Loucy (cell line): Measurements from ENCODE around the gene ZBTB21.

Experiments
- H2AFZ ChIP-seq: fragments of 200-600 bp; sonication (generic); 2 replicates; pipeline ENCODE4 v1.6.0; 2016; ENCODE audit warnings: antibody characterized with exemption, mild to moderate bottlenecking, low read length, moderate library complexity
- H3F3A ChIP-seq: fragments of 200-600 bp; 2 replicates; pipeline ENCODE4 v1.6.0; 2016; ENCODE audit warnings: antibody characterized with exemption, low read depth, mild to moderate bottlenecking
- H3K27me3 ChIP-seq: fragments of 200-600 bp; sonication (generic); 2 replicates; pipeline ENCODE4 v1.6.1; 2014; ENCODE audit warnings: low read length, mild to moderate bottlenecking; ENCODE audit not compliant: insufficient read depth, poor library complexity, severe bottlenecking
- H3K36me3 ChIP-seq: fragments of 200-600 bp; sonication (generic); 2 replicates; pipeline ENCODE4 v1.6.1; 2016; ENCODE audit warnings: low read length; ENCODE audit not compliant: insufficient read depth
- H3K4me1 ChIP-seq: fragments of 200-600 bp; sonication (generic); 2 replicates; pipeline ENCODE4 v1.5.1; 2014; ENCODE audit warnings: low read length, mild to moderate bottlenecking; ENCODE audit not compliant: insufficient read depth, poor library complexity, severe bottlenecking
- H3K4me2 ChIP-seq: fragments of 200-600 bp; sonication (generic); 2 replicates; pipeline ENCODE4 v1.6.0; 2014; ENCODE audit warnings: antibody characterized with exemption, low read length, low read depth, mild to moderate bottlenecking; ENCODE audit not compliant: poor library complexity, severe bottlenecking
- H3K4me3 ChIP-seq: fragments of 200-600 bp; sonication (generic); 2 replicates; pipeline ENCODE4 v1.5.1; 2014; ENCODE audit warnings: low read length, mild to moderate bottlenecking, mixed read lengths; ENCODE audit not compliant: poor library complexity, severe bottlenecking
- H3K79me2 ChIP-seq: fragments of 200-600 bp; sonication (generic); 2 replicates; pipeline ENCODE4 v1.6.1; 2014; ENCODE audit warnings: low read length; ENCODE audit not compliant: insufficient read depth
- H3K9ac ChIP-seq: fragments of 200-600 bp; sonication (generic); 2 replicates; pipeline ENCODE4 v1.6.0; 2014; ENCODE audit warnings: mild to moderate bottlenecking, low read depth, low read length, moderate library complexity; ENCODE audit not compliant: poor library complexity, severe bottlenecking
- H3K9me2 ChIP-seq: fragments of 200-600 bp; sonication (generic); replicated peaks from 2 replicates; pipeline ENCODE4 v1.6.1; 2016; ENCODE audit warnings: low read depth, low read length, mixed read lengths
- H3K9me3 ChIP-seq: fragments of 200-600 bp; sonication (generic); 2 replicates; pipeline ENCODE4 v1.6.1; 2014; ENCODE audit warnings: mild to moderate bottlenecking, antibody characterized with exemption, low read length, low read depth; ENCODE audit not compliant: insufficient read depth
- H4K20me1 ChIP-seq: fragments of 200-600 bp; sonication (generic); 2 replicates; pipeline ENCODE4 v1.6.0; 2014; ENCODE audit warnings: antibody characterized with exemption, low read length, mild to moderate bottlenecking; ENCODE audit not compliant: insufficient read depth, poor library complexity, severe bottlenecking
- EZH2phosphoT487 ChIP-seq: fragments of 200-600 bp; IDR thresholded peaks from 2 replicates; pipeline ENCODE4 v1.6.1; 2018; ENCODE audit warnings: antibody characterized with exemption, mild to moderate bottlenecking, moderate library complexity, borderline replicate concordance
- TF ChIP-seq, protein P1 (sequence below): fragments of 200-600 bp; sonication (generic); conservative IDR thresholded peaks from 2 replicates; pipeline ENCODE4 v1.5.1; 2014; ENCODE audit warnings: mild to moderate bottlenecking, antibody characterized with exemption, low read length

The ZBTB21 gene

DNA sequence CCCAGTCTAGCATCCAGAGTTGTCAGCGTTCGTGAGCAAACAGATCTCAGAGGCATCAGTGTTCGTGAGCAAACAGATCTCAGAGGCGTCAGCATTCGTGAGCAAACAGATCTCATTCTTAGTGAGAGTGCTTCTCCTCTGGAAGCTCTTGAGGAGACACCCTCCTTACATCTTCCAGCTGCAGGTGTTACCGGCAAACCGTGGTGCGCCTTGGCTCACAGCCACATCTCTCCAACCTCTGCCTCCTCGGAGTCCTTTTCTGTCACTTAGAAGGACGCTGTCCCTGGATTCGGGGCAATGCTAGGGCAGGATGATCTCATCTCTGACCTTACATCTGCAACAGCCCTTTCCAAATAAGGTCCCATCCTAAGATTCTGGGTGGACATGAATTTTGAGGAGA, 46.3 kb upstream of the ZBTB21 start:
- Histone ChIP-seq H3F3A (peaks cover 14% of the 10 kb centered on the region), H3K9me3 (no peaks in the 10 kb centered on the region), H3K4me3 (no peak overlapping the region), H3K79me2 (no peaks in the 10 kb centered on the region), H3K27me3 (no peaks in the 10 kb centered on the region), H4K20me1 (no peaks in the 10 kb centered on the region), H3K9ac (no peak overlapping the region), H3K36me3 (no peaks in the 10 kb centered on the region), H3K4me2 (no peak overlapping the region), H3K9me2 (no peaks in the 10 kb centered on the region), H3K4me1 (peaks cover 42% of the 10 kb centered on the region), H2AFZ (no peak overlapping the region)
- TF ChIP-seq EZH2phosphoT487, result no peak
- TF ChIP-seq, protein P1, sequence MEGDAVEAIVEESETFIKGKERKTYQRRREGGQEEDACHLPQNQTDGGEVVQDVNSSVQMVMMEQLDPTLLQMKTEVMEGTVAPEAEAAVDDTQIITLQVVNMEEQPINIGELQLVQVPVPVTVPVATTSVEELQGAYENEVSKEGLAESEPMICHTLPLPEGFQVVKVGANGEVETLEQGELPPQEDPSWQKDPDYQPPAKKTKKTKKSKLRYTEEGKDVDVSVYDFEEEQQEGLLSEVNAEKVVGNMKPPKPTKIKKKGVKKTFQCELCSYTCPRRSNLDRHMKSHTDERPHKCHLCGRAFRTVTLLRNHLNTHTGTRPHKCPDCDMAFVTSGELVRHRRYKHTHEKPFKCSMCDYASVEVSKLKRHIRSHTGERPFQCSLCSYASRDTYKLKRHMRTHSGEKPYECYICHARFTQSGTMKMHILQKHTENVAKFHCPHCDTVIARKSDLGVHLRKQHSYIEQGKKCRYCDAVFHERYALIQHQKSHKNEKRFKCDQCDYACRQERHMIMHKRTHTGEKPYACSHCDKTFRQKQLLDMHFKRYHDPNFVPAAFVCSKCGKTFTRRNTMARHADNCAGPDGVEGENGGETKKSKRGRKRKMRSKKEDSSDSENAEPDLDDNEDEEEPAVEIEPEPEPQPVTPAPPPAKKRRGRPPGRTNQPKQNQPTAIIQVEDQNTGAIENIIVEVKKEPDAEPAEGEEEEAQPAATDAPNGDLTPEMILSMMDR, result no peak

DNA sequence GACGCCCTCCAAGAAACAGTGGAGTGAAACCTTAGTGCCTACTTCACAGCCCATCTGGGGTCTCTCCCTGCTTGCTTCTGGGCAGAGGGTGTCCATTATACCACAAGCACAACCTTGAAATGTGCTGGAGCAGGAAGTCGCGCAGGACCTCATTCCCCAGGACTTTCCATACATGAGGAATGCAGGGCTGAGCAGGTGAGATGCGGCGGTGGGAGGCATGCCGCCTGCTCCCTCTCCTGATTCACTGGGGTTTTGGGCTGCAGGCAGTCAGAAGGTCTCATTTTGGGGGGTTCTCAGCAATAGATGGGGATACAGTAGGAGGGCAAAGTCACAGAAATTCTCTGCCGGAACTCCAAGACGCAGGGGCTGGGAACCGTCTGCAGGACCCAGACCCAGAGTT, 45.3 kb upstream of the ZBTB21 start:
- no peaks in the 10 kb centered on the region for H3K9me3 ChIP-seq
- H4K20me1 ChIP-seq, result no peaks in the 10 kb centered on the region
- H3K4me2 ChIP-seq, result no peak overlapping the region
- no peaks in the 10 kb centered on the region for H3K79me2 ChIP-seq
- no peak overlapping the region for H3K4me3 ChIP-seq
- H3F3A ChIP-seq, result peaks cover 15% of the 10 kb centered on the region; the same call in 1 of the 2 replicates
- no peak overlapping the region for H2AFZ ChIP-seq
- H3K9me2 ChIP-seq, result no peaks in the 10 kb centered on the region
- TF ChIP-seq, protein P1, result no peak
- no peak for TF ChIP-seq EZH2phosphoT487
- H3K27me3 ChIP-seq, result no peaks in the 10 kb centered on the region
- no peaks in the 10 kb centered on the region for H3K36me3 ChIP-seq
- H3K4me1 ChIP-seq, result peaks cover 42% of the 10 kb centered on the region
- no peak overlapping the region for H3K9ac ChIP-seq

DNA sequence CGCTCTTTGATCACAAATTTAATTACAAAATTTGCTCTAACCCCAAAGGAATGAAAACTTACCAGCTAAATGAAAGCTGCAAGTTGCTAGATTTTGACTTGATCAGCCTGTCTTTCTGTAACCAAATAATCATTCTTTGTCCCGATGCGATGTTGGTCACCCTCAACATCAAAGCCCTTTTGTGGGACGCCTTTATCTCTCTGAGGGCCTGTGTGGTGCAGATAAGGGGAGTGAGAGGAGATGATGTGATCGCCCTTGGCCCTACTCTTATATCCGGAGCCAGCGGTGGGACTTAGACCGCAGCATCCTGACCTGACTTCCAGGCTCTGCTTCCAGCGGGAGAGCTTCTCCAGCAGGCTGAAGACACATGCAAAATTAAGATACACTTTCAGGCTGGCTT, 41.6 kb upstream of the ZBTB21 start:
- H3K9ac ChIP-seq, result peak overlapping the region; percentile 73
- H2AFZ ChIP-seq, result no peak overlapping the region
- peak overlapping the region; percentile 64 for H3K4me3 ChIP-seq
- no peak for TF ChIP-seq EZH2phosphoT487
- TF ChIP-seq, protein P1, result no peak
- H3K79me2 ChIP-seq, result no peaks in the 10 kb centered on the region
- no peaks in the 10 kb centered on the region for H3K9me3 ChIP-seq
- H3K4me2 ChIP-seq, result peak overlapping the region; percentile 75
- H3K36me3 ChIP-seq, result no peaks in the 10 kb centered on the region
- peaks cover 15% of the 10 kb centered on the region; the same call in 1 of the 2 replicates for H3F3A ChIP-seq
- no peaks in the 10 kb centered on the region for H3K9me2 ChIP-seq
- H3K27me3 ChIP-seq, result no peaks in the 10 kb centered on the region
- H3K4me1 ChIP-seq, result peaks cover 59% of the 10 kb centered on the region
- no peaks in the 10 kb centered on the region for H4K20me1 ChIP-seq
